Adrenal gland (tissue), 5 donors: ENCODE measurements around the gene CXorf58.

ENCODE experiments used
- CTCF ChIP-seq, 6 experiments: fragments of 450-650 bp in 4 of 6; fragments of 200-600 bp in 2 of 6; sonication (generic) in 1 of 6; IDR thresholded peaks; 1 replicate in 5 of 6; 2 replicates in 1 of 6; pipeline versions ENCODE4 v1.5.1 to v1.8.0; 2016 to 2021; ENCODE audit warnings: antibody characterized with exemption in 6 of 6, mild to moderate bottlenecking in 2 of 6, moderate library complexity in 1 of 6
- POLR2A ChIP-seq, 2 donors: fragments of 450-650 bp; IDR thresholded peaks; one replicate each; pipeline ENCODE4 v1.6.1; 2017; ENCODE audit warnings: antibody characterized with exemption in 2 of 2, mild to moderate bottlenecking in 2 of 2, moderate library complexity in 1 of 2
- donor health status: DM: no; HTN: no; CAD: no.

DNA sequence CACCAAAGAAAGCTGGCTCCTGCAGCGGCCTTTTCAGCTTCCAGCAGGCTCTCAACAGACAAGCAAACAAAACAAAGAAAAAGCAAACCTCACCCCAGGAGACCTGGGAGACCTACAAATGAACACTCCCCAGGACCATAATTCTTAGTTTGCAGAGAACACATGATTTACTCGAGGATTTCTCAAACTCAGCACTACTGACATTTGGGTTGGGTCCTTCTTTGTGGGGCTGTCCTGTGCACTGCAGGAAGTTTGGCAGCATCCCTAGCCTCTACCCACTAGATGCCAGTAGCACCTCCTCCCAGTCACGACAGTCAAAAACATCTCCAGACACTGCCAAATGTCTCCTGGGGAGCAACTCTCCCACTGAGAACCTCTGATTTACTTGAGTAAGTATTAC is 22.0 kb upstream of the CXorf58 start:
- TF ChIP-seq CTCF (IDR thresholded peaks at IDR 0.05) (no peak), POLR2A (IDR thresholded peaks at IDR 0.05) (no peak)
